Measurements from ENCODE around the gene ALOX5AP.

ALOX5AP gene

GRCh38 chr13:30735025-30735871 is at the start of gene ALOX5AP:
TSS of gene ALOX5AP (plus strand) at chr13:30735543. CDS start at chr13:30735606, 63 bp downstream.
- no peak for DNase-seq

- no peak for DNase-seq
Measured at GRCh38 chr13:30685987-30686386, 49.4 kb upstream of the ALOX5AP start.

GRCh38 chr13:30687601-30688000 is 47.7 kb upstream of the ALOX5AP start:
- no peak for DNase-seq

- no peak for DNase-seq
Measured at GRCh38 chr13:30689752-30690151, 45.6 kb upstream of the ALOX5AP start.

GRCh38 chr13:30690282-30691188 is 44.8 kb upstream of the ALOX5AP start:
- no peak for DNase-seq

- no peak for DNase-seq
Measured at GRCh38 chr13:30692113-30692512, 43.2 kb upstream of the ALOX5AP start.

- DNase-seq = no peak
Measured at GRCh38 chr13:30696278-30697176, 38.8 kb upstream of the ALOX5AP start.

GRCh38 chr13:30697177-30697953 is 38.0 kb upstream of the ALOX5AP start:
- no peak for DNase-seq

GRCh38 chr13:30697996-30698401 is 37.3 kb upstream of the ALOX5AP start:
- no peak for DNase-seq

- DNase-seq = no peak
Measured at GRCh38 chr13:30698488-30699005, 36.8 kb upstream of the ALOX5AP start.

- no peak for DNase-seq
Measured at GRCh38 chr13:30700364-30700763, 35.0 kb upstream of the ALOX5AP start.

- no peak for DNase-seq
Measured at GRCh38 chr13:30702006-30702405, 33.3 kb upstream of the ALOX5AP start.

GRCh38 chr13:30704596-30704995 is 30.7 kb upstream of the ALOX5AP start:
- DNase-seq = no peak

GRCh38 chr13:30705680-30706079 is 29.7 kb upstream of the ALOX5AP start:
- DNase-seq = no peak

GRCh38 chr13:30708541-30708940 is 26.8 kb upstream of the ALOX5AP start:
- DNase-seq = no peak

- DNase-seq = no peak
Measured at GRCh38 chr13:30710442-30710841, 24.9 kb upstream of the ALOX5AP start.

GRCh38 chr13:30711375-30711774 is 24.0 kb upstream of the ALOX5AP start:
- no peak for DNase-seq

- DNase-seq = no peak
Measured at GRCh38 chr13:30711837-30712236, 23.5 kb upstream of the ALOX5AP start.

GRCh38 chr13:30712536-30713532 is 22.5 kb upstream of the ALOX5AP start:
- no peak for DNase-seq

- no peak for DNase-seq
Measured at GRCh38 chr13:30714629-30715371, 20.5 kb upstream of the ALOX5AP start.
